Testis (tissue), 2 donors: Measurements from ENCODE around the gene DUSP22.

Experiments
- POLR2A ChIP-seq: fragments of 450-650 bp; IDR thresholded peaks from one replicate; pipeline ENCODE4 v1.6.1; 2017; ENCODE audit warnings: antibody characterized with exemption, mild to moderate bottlenecking, moderate library complexity
- TF ChIP-seq, protein P1 (sequence below), 3 experiments: fragments of 450-650 bp in 2 of 3; fragments of 200-600 bp in 1 of 3; sonication (generic) in 1 of 3; IDR thresholded peaks; one replicate each; pipeline ENCODE4 v1.5.1; 2016 to 2019; ENCODE audit warnings: antibody characterized with exemption in 3 of 3, mild to moderate bottlenecking in 2 of 3, moderate library complexity in 1 of 3

- TF ChIP-seq, protein P1, sequence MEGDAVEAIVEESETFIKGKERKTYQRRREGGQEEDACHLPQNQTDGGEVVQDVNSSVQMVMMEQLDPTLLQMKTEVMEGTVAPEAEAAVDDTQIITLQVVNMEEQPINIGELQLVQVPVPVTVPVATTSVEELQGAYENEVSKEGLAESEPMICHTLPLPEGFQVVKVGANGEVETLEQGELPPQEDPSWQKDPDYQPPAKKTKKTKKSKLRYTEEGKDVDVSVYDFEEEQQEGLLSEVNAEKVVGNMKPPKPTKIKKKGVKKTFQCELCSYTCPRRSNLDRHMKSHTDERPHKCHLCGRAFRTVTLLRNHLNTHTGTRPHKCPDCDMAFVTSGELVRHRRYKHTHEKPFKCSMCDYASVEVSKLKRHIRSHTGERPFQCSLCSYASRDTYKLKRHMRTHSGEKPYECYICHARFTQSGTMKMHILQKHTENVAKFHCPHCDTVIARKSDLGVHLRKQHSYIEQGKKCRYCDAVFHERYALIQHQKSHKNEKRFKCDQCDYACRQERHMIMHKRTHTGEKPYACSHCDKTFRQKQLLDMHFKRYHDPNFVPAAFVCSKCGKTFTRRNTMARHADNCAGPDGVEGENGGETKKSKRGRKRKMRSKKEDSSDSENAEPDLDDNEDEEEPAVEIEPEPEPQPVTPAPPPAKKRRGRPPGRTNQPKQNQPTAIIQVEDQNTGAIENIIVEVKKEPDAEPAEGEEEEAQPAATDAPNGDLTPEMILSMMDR (IDR thresholded peaks at IDR 0.05), result no peak
- TF ChIP-seq POLR2A, result no peak
Measured at GRCh38 chr6:379410-380181, 87.3 kb downstream of the DUSP22 start.
